ENCODE measurements around the gene ARMH3.
A peak's percentile ranks its signal among the peaks of the same experiment; 100 is the strongest.
"Not testable (repeated sequence)": the region's sequence is repeated elsewhere in the genome, so short reads cannot be mapped to it uniquely, and the experiment has no call there.

Gene ARMH3

GRCh38 chr10:102055647-102056419 lies at the start of gene ARMH3:
TSS of gene ARMH3 (minus strand) at chr10:102056173. CDS start at chr10:102040114, 16,059 bp downstream.
- peak; percentile 94 for DNase-seq (ENCODE audit: low spot score)

GRCh38 chr10:102102421-102102820 lies 46.4 kb upstream of the ARMH3 start:
- no peak for DNase-seq (ENCODE audit: low spot score)

- no peak for DNase-seq (ENCODE audit: low spot score)
Observed at GRCh38 chr10:102101152-102101551, 45.2 kb upstream of the ARMH3 start.

GRCh38 chr10:102096449-102096848 lies 40.5 kb upstream of the ARMH3 start:
- DNase-seq (ENCODE audit: low spot score) = no peak

- no peak for DNase-seq (ENCODE audit: low spot score)
Observed at GRCh38 chr10:102090772-102091171, 34.8 kb upstream of the ARMH3 start.

GRCh38 chr10:102086196-102086595 lies 30.2 kb upstream of the ARMH3 start:
- DNase-seq (ENCODE audit: low spot score) = no peak

- no peak for DNase-seq (ENCODE audit: low spot score)
Observed at GRCh38 chr10:102085336-102085735, 29.4 kb upstream of the ARMH3 start.

- DNase-seq (ENCODE audit: low spot score) = no peak
Observed at GRCh38 chr10:102083541-102083940, 27.6 kb upstream of the ARMH3 start.

GRCh38 chr10:102072673-102073527 lies 16.9 kb upstream of the ARMH3 start:
- peak; percentile 82 for DNase-seq (ENCODE audit: low spot score)

- DNase-seq (ENCODE audit: low spot score) = no peak
Observed at GRCh38 chr10:102069071-102069470, 13.1 kb upstream of the ARMH3 start.

- no peak for DNase-seq (ENCODE audit: low spot score)
Observed at GRCh38 chr10:102068216-102068615, 12.2 kb upstream of the ARMH3 start.

- no peak for DNase-seq (ENCODE audit: low spot score)
Observed at GRCh38 chr10:102067091-102067916, 11.3 kb upstream of the ARMH3 start.

GRCh38 chr10:102066399-102067088 lies 10.6 kb upstream of the ARMH3 start:
- DNase-seq (ENCODE audit: low spot score) = no peak

- DNase-seq (ENCODE audit: low spot score) = no peak
Observed at GRCh38 chr10:102065561-102066398, 9.8 kb upstream of the ARMH3 start.

- peak; percentile 88 for DNase-seq (ENCODE audit: low spot score)
Observed at GRCh38 chr10:102064868-102065560, 9.0 kb upstream of the ARMH3 start, which contains the start of gene HPS6. TSS of gene HPS6 (plus strand) at chr10:102065349. CDS start at chr10:102065475, 126 bp downstream.

- DNase-seq (ENCODE audit: low spot score) = no peak
Observed at GRCh38 chr10:102064503-102064867, 8.5 kb upstream of the ARMH3 start.

GRCh38 chr10:102059987-102060386 lies 4.0 kb upstream of the ARMH3 start:
- no peak for DNase-seq (ENCODE audit: low spot score)

GRCh38 chr10:102054881-102055646 lies 909 bp downstream of the ARMH3 start:
- DNase-seq (ENCODE audit: low spot score) = not testable (repeated sequence)

GRCh38 chr10:102046095-102046494 lies 9.9 kb downstream of the ARMH3 start:
- DNase-seq (ENCODE audit: low spot score) = no peak

Data from CD4-positive, alpha-beta T cell treated with Interleukin-15 for 4 hours (primary cell).